DOHH2 (cell line): ENCODE measurements around the gene LPCAT2.

ENCODE experiments used
- CTCF ChIP-seq: fragments of 200-600 bp; sonication (generic); IDR thresholded peaks from one replicate; pipeline ENCODE4 v1.5.1; 2014; ENCODE audit warnings: antibody characterized with exemption, mild to moderate bottlenecking, low read depth, low read length; ENCODE audit not compliant: poor library complexity, severe bottlenecking
- EZH2phosphoT487 ChIP-seq: fragments of 200-600 bp; sonication (generic); IDR thresholded peaks from 2 replicates; pipeline ENCODE4 v1.6.1; 2017; ENCODE audit warnings: borderline replicate concordance, mild to moderate bottlenecking, antibody characterized with exemption, low read length, moderate library complexity, mixed read lengths

GRCh38 chr16:55513616-55514015 lies 4.7 kb downstream of the LPCAT2 start:
- TF ChIP-seq CTCF (no peak), EZH2phosphoT487 (no peak)
